ENCODE measurements around the gene GJA5. TPM values are rescaled to one million over a fixed set of nuclear protein-coding genes. Genes with fewer than 3 reads are reported as not detected.

GJA5 gene
- total RNA-seq, 3 donors from 2014 or later, result 3.7 to 34.1 (median 4.2) TPM

DNA sequence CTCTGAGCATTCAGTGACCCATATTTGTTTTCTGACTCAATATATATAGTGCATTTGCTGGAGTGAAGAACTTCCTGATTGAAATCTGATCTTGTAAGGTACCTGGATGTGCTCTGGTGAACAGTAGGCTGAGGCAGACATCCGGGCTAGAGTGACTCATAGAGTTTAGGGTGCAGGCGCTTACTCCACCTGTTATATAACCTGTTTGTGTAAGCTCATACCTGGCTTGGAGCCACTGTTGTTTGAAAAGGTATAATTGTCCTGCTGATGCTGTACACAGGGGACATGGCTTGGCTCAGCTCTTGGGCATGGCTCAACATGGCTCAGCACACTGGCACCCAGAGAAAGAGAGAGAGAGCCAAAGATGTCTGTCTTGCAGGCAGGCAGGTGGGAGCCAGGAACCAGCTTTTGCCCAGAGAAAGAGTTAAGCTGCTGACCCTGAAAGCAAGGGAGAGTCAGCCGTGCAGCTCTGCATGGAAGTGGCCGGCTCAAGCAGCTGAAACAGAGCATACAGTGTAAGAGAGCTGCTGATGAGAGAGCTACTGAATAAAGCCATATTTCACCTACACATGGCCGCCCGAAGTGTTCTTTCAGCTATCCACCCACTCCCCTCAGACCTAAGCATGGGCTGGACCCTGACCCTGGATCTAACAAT, 43.2 kb downstream of the GJA5 start:
- H3K36me3 ChIP-seq, result no peaks in the 10 kb centered on the region
- intact Hi-C loops (cut with DNase I; ENCODE audit: low total_unique reads), result no loop called here
- no peaks in the 10 kb centered on the region for H3K4me1 ChIP-seq
- TF ChIP-seq, protein P1, sequence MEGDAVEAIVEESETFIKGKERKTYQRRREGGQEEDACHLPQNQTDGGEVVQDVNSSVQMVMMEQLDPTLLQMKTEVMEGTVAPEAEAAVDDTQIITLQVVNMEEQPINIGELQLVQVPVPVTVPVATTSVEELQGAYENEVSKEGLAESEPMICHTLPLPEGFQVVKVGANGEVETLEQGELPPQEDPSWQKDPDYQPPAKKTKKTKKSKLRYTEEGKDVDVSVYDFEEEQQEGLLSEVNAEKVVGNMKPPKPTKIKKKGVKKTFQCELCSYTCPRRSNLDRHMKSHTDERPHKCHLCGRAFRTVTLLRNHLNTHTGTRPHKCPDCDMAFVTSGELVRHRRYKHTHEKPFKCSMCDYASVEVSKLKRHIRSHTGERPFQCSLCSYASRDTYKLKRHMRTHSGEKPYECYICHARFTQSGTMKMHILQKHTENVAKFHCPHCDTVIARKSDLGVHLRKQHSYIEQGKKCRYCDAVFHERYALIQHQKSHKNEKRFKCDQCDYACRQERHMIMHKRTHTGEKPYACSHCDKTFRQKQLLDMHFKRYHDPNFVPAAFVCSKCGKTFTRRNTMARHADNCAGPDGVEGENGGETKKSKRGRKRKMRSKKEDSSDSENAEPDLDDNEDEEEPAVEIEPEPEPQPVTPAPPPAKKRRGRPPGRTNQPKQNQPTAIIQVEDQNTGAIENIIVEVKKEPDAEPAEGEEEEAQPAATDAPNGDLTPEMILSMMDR (IDR thresholded peaks at IDR 0.05), result no peak
- TF ChIP-seq POLR2AphosphoS5 (IDR thresholded peaks at IDR 0.05) (no peak), POLR2A (IDR thresholded peaks at IDR 0.05) (no peak)
- H3K4me3 ChIP-seq, result no peak overlapping the region
- no peaks in the 10 kb centered on the region for H3K27me3 ChIP-seq
- DNase-seq (ENCODE audit: low spot score in 2 of 2), result peak in 1 of 2 donors; percentile 43
- H3K27ac ChIP-seq, result peak overlapping the region in 1 of 2 donors; percentile 51
- H3K9me3 ChIP-seq, result no peaks in the 10 kb centered on the region

- H3K27me3 ChIP-seq, result no peaks in the 10 kb centered on the region
- no peak overlapping the region for H3K4me3 ChIP-seq
- H3K36me3 ChIP-seq, result no peaks in the 10 kb centered on the region
- no peaks in the 10 kb centered on the region for H3K4me1 ChIP-seq
- H3K27ac ChIP-seq, result no peak overlapping the region
- DNase-seq (ENCODE audit: low spot score in 2 of 2), result no peak
- H3K9me3 ChIP-seq, result no peaks in the 10 kb centered on the region
- intact Hi-C loops (cut with DNase I; ENCODE audit: low total_unique reads), result no loop called here
- TF ChIP-seq POLR2AphosphoS5 (IDR thresholded peaks at IDR 0.05) (no peak), POLR2A (IDR thresholded peaks at IDR 0.05) (no peak)
- TF ChIP-seq, protein P1 (IDR thresholded peaks at IDR 0.05), result no peak
These were observed 47.8 kb downstream of the GJA5 start for GRCh38 chr1:147712605-147713004.

Other genes starting within 250 kb of the GJA5 start
- gene BCL9, start 219.1 kb downstream of the GJA5 start, total RNA-seq, result 10 to 100 TPM; 10.7 to 13.8 (median 12.5) TPM
- gene ACP6, start 90.1 kb downstream of the GJA5 start, total RNA-seq, result 10 to 100 TPM in 2 of 3 donors, 1 to 10 TPM in 1; 5.1 to 19.7 (median 18.9) TPM
- gene GJA8, start 142.2 kb upstream of the GJA5 start, total RNA-seq, result not detected
- gene GPR89B, start 167.8 kb upstream of the GJA5 start, total RNA-seq, result 10 to 100 TPM; 15.2 to 28.7 (median 26.5) TPM

Measured in breast epithelium (tissue), 4 donors.